GM19351 (cell line): Measurements from ENCODE around the gene IL17C.

Experiments used
- ATAC-seq: cut with Tn5 transposase; IDR thresholded peaks from one replicate; pipeline ENCODE4 v1.9.1; 2021; ENCODE audit warnings: mild to moderate bottlenecking, moderate library complexity; ENCODE audit not compliant: unreplicated experiment

IL17C gene

DNA sequence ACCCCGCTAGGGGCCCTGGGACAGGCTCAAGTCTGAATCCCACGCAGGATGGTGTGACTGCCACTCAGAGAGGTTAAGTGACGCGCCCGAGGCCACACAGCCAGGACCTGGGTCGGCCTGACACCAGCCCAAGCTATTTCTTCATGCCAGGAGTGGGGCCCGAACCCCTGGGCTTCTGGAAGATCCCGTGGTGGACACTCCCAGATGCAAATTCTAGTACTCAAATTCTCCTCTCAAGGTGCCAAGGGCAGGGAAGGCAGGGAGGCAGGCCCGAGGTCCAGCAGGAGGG, 5.2 kb downstream of the IL17C start:
- ATAC-seq, result no peak

DNA sequence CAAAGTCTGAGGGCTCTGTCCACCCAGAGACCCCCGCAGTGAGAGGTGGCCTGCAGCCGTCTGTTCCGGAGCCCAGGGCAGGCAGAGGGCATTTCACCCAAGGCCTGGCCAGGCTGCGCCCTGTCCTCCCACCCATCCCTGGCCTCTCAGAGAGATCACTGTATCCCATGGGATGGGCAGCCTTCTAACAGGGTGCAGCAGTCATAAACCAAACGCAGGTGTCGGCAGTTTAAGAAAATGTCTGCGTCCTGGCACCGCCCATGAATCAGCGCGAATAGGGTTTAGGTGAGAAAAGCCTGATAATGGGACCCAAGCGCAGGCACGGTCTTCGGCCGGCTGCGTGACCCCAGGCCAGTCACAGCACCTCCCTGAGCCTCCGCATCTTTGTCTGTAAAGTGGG, 7.1 kb downstream of the IL17C start:
- no peak for ATAC-seq

DNA sequence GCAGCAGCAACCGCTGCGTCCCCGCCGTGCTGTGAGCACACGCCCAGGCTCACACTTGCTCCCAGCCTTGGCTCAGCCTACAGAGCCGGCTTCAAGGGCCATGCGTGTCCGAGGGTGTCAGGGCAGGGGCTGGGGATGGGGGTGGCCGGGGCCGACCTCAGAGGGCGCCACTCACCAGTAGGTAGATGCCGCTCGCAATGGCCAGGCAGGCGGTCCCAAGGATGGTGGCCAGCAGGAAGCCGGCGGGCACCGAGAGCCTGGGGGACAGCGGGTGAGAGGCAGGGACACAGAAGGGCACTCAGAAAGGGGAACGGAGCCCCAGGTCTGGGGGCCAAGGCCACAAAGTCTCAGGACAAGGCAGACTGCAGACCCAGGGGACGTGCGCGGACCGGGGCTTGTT, 7.6 kb downstream of the IL17C start:
- no peak for ATAC-seq

DNA sequence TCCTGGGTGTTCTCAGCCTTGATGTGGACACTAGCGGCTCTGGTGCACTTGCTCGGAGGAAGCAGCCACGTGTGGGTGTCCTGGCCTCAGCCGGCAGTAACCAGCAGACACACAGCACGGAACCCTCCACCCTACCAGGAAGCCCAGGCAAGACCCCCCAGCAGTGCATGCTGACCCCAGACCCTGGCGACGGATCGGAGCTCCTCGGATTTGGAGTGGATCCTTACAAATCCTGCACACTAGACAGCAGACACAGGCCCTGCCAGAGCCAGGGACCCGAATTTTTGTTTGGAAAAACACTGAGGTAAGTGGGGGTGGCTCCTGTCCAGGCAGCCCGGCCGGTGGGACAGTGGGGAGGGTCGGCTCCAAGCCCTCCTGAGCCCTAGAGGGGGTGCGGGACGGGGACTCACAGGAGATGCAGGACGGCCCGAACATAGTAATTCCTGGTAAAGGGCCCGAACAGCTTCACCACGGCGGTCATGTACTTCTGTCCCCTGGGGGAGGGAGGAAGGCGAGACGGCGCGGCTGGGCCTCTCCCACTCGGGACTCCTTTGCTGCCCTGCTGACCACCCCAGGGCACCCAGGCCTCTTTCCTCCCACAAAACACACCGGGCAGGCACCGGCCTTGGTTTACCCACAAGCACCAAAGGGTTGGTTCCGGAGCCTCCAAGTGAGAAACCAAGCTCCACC, 8.1 kb downstream of the IL17C start:
- ATAC-seq, result no peak

DNA sequence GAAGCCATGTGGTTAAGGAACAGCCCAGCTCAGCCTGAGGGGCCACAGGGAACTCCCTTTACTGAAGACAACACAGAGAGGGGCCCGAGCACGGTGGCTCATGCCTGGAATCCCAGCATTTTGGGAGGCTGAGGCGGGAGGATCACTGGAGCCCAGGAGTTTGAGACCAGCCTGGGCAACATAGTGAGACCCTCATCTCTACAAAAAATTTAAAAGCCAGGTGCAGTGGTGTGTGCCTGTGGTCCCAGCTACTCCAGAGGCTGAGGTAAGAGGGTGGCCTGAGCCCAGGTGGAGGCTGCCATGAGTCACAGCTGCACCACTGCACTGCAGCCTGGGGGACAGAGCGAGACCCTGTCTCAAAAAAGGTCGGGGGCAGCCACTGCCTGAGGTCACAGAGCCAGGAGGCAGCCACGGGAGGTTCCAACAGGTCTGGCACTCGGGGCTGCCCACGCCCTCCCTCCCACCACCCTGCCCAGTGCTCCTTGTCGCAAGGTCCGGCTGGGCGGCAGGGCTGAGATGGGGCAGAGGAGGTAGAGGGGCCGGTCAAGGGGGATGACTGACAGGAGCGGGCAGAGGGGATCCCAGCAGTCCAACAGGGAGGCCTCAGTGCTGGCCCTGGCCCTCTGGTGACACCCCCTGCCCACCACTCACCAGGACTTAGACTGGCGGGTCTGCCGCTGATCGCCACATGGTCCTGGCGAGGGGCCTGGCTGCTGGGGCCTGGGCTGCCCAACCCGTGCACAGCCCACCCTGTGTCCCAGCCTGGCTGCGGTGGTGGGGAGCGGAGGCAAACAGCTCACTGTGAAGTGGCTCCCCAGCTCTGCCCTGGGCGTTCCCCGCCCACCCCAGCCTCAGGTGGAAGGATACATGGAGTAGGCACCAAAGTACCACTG, 9.1 kb downstream of the IL17C start:
- ATAC-seq, result no peak

DNA sequence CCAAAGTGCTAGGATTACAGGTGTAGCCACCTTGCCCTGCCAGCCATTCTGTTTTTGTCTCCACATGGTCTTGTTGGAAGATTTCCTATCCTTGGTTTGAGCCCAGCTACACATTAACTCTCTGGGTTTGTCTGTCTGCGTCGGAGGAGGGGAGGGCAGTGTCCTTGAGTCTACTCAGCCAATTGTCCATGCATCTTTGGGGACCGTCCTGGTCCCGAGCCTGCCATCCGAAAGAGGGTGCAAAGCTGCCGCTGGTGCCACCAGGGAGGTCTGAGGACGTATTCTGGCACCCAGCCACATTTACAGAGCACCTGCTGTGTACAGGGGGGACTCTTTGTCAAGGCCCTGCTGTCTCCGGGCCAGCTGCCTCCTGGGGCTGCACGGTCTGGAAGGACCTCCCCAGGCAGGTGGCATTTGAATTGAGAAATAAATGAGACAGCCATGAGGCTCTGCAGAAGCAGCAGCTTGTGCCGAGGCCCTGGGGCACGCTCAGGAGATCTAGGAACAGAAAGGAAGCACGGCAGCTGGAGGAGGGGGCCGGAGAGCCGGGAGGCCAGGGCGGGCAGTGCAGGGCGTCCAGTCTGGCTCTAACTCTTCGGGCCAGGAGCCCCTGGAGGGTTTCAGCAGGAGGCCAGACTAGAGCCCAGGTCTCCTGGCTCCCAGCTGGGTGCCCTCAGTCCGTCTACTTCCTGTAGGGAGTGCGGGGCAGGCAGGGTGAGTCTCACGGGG, 11.0 kb downstream of the IL17C start:
- ATAC-seq, result no peak

DNA sequence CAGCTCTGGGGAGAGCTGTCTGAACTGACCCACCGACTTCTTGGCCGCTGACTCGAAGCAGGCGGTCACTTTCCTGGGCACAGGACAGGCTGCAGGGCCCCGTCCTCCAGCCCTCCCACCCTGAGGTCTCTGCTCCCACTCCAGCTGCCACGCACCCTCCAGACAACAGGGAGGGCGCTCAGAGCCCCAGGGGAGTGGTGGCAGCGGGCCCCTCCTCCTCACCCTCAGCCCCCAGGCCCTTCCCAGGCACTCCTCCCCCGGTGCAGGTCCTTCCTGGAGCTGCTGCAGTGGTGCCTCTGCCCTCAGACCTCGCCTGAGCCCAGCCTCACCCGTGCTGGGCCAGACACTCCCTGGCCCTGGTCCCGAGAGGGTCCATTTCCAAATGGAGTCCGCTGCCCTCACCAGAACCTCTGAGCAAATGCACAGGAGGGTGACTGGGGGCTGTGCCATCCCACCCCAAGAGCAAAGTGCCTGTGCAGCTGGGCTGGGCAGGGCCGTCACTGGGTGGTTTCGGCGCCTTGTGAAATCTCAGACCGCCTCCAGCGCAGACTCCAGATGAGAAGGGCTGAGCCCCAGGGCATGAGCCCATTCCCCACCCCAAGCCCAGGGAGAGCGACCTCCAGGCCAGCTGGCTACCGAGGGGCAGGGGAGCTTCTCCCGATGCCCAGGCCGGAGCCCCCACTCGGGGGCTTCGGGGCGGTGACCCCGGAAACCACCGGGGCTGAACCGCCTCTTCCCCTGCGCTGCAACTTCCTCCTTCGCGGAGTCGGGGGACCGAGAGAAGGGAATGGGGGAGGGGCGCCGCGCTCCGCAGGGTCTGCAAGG, 11.8 kb downstream of the IL17C start:
- ATAC-seq, result no peak

DNA sequence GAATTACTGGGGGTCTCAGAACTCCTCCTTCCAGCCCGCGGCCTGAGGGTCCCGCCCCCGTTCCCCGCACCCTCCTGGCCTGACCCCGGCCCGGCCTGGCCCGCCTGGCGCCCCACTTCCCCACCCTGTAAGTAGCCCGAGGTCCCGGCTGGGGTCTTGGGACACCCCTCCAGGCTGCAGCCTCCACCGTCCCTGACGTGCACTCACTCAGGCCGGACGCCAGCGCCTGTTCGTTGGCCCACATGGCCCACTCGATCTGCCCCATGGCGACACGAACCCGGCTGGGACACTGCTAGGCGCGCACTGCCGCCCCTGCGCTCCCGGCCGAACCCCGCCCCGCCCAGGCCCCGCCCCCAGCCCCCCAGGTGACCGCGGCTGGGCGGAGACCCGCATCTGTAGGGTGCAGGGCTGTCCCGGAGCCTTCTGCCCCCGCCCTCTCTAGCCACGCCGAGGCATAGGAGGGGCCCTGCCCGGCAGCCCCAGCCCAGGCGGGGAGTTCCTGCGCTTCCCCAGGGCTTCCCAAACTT, 12.4 kb downstream of the IL17C start, which contains the start of gene CYBA:
Gene CYBA (minus strand): TSS at position 305 of the 527 bp plus-strand sequence. CDS start 40 bp downstream, at position 265.
- peak; percentile 73 for ATAC-seq

DNA sequence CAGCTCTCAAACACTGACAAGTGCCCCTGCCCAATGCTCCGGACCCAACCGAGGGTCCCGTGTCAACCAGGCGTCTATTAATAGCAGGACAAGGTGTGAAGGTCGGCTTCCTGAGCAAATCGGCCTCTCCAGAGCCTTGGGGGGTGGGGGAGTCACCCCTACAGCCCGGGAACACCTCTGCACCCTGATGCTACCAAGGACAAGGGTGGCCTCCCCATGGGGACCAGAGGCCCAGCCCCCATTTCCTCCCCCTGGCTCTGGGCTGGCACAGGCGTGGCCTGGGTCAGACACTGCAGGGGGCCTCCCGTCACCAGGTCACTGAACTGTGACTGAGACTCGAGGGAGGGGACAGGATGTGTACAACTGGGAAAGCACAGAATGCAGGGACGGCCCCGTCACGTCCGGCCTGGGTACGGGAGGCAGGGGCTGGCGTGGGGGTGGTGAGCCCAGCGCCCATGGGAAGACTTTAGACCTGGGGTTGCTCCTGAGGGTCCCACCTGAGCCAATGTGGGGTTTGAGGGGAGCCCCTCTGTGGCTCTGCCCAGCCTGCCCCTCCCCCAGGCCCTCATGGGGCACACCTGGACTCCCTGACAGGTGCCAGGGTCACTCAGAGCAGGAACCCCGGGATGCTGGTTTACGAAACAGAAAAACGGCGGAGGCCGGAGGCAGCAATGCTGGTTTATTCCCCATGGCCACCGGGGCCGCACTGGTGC, 13.1 kb downstream of the IL17C start:
- peak; percentile 74 for ATAC-seq

DNA sequence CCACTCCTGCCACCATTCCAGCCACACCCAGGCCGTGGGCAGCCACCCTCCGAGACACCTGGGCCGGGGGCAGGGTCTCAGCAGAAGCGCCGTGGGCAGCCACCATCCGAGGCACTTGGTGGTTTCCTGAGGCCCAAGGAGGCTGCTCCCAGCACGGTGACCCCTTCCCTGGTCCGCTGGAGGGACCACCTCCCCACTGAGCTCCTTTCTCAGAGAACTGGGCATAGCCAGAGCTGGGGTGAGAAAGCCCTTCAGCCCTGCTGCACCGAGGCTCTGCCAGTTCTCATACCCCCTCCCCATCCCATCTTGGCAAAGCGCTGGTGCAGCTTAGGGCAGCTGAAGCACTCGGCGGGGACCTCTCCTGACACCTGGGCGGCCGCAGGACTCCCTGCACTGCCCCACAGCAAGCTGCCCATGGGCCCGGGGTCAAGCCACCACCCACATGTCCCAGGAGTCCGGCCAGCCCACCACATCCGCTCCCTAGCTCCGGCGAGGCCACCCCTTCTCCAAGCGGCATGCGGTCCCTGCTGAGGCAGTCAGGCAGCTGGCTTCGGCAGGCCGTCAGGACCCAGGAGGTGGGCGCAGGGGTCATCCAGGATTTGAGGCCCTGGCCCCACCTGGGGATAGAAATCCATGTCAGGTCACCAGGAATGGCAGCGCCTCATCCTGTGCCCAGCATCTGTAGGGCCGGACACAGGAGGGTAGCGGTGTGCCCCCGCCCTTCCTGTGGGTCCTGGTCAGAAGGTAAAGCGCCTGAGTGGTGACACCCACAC, 13.8 kb downstream of the IL17C start:
- no peak for ATAC-seq

DNA sequence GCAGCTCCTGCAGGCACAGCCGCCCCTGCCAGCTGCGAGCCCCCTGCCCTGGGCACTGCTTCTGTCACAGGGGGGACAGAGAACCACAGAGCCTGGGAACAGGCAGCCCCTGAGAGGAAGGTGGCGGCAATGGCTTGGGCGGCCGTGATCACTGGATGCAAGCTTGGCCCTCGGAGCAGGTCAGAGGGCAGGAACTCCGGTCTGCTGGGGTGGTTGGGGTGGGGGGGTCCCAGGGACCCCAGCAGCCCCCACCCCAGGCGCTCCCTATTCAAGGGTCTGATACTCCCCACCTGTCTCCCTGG, 14.3 kb downstream of the IL17C start:
- no peak for ATAC-seq

DNA sequence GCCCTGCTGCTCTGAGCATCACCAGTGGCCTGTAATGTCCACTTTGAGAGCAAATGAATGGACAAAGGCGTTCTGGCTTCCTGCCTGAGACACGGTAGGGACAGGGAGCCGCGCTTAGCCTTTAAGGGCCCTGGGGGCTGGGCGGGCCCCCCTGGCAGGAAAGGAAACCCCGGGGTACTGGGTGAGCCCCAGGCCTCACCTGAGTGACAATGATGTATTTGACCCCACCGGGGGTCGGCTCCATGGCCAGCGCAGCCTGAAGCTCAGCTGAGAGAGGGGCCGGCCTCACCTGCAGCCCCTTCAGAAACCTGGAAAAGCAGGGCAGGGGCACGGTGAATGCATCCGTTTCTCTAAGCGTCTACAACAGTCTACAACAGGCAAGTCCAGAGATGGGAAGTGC, 14.7 kb downstream of the IL17C start:
- ATAC-seq, result no peak

DNA sequence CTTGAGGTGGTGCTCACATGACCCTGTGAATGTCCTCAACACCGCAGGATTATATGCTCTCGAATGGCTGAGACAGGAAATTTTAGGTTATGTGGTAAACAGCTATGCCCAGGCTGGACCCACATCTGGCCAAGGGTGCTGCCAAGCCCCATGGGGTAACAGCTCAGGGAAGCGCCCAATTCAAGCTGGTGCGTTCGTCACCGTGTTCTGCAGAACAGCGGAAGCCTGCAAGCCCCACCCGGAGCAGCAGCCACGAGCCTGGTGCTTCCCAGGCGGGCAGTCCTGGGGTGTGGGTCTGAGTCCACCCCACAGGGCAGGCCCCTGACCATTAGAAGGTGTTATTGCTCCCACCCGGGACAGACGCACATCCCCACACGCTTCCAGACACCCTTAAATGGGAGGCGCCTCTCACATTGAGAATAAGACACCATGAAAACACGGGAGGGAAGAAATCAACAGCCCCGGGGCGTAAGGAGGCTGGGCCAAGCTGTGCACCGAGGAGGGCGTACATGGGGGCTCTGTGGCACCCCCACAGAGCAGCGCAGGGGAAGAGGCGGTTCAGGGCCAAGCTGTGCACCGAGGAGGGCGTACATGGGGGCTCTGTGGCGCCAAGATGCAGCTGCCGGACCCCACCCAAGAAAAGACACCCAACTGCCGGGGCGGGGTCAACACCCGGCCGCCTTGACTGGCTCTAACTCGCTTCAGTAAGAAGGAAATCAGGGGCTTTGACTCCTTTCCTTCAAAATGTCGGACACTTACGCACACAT, 15.4 kb downstream of the IL17C start:
- no peak for ATAC-seq

DNA sequence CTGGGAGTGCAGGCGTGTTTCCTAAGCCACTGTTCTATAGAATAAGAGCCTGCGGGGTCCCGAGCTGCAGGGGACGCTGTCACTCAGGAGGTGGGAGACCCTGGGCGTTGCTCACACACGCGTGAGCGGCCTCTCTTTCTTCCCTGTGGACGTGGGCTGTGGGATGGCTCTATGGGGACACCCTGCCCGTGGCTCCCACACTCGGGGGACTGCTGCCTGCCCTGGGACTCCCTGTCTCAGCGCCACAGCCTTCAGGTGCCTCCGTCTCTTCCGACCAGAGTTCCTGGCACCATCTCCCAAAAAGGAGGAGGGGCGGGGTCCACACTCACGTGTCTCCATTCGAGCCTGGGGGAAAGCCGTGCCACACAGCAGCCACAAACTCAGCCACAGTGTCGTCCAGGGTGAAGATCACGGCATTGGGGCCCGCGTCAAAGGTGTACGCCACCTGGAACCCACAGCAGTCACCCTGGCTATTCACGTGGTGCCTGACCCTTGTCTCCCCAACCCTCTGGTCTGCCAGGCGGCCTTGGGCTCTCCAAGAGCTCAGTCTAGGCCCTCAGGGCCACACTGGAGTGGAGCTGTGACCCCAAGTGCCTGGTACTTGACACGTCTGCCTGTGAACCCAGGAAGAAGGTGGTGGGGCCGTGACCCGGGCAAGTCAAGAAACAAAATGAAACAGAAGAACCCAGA, 16.1 kb downstream of the IL17C start:
- ATAC-seq, result no peak

DNA sequence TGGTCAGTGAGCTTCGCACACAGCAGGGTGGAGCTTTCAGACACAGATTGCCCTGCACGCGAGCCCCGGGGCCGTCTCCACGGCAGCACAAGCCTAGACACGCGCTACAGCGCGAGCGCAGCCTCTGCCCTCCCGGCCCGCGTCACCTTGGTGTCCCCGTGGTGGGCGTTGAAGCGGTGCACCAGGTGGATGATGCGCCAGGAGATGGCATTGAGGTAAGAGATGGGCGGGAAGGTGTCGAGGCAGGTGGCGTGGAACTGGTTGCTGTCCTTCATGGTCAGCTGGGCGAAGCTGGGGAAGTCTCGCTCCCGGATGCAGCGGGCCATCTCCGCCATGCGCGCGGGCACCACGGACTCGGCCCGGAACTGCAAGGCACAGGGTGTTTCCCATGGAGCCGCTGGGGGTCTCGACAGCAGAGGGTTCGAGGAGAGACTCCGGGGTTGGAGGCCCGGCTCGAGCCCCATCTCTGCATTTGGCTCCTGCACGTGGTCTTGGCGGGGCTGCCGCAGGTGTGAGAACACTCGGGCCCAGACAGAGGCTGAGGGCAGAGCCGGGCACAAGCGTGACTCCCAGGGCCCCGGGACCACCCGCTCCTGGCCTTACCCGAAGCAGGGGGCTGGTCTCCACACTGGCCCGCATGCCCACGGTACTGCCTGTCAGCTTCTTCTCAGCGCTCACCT, 16.8 kb downstream of the IL17C start:
- no peak for ATAC-seq

DNA sequence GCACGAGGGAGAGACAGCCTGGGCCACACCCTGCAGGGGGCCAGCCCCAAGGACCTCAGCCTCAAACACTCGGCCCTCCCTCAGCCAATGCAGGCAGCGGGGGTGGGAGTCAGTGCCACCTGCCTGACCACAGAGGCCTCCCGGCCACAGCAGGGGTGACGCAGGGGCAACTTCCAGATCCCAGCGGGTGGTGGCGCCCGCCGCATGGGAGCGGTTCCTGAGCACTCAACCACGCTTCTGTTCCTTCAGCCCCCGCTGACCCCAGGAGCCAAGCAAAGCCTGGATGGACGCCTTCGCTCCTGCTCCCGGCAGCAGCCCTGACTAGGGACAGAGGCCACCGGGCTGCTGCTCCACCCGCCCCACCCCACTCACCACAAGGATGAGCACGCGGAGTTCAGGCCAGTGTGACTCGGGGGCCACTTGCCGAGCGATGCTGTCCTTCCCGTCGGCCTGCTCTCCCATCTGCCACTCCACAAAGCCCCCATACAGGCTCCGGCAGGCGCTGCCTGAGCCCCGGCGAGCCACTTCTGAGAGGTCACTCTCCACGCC, 17.4 kb downstream of the IL17C start:
- no peak for ATAC-seq

DNA sequence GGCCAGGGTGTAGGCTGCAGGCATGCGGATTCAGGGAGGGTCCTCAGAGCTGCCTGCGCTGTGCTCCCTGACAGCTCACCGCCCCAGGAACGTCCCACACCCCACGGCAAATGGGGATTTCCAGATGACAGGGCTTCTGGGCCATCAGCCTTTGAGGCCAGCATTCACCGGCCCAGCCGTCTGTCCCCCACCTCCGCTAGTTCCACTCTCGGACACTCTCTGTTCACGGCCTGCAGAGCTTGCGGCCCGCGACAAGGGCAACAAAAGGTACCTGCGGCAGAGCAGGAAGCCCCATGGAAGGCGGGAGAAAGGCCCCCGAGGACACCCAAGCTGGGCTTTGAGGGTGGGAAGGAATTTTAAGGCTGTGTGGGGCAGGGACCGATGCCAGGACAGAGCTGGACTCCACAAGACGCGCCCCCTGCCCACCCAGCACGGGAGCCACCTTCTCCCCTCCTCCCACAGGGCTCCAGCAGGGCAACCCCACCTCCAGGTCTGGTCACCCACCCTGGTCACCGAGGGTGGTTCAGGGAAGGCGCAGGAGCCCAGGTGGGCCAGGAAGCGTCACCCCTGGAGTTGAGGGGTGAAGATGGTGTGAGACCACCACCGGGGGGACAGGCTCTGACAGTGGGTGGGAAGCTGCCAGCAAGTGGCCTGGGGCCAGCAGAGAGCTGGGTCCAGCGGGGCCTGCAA, 18.1 kb downstream of the IL17C start:
- no peak for ATAC-seq
